SH-SY5Y (cell line): Measurements from ENCODE around the gene ARHGAP40.

Source experiments
- GATA2 ChIP-seq: IDR thresholded peaks from 2 replicates; pipeline ENCODE4 v1.6.1; 2011; ENCODE audit warnings: mild to moderate bottlenecking, low read depth, low read length
- GATA3 ChIP-seq: IDR thresholded peaks from 2 replicates; pipeline ENCODE4 v1.6.1; 2011; ENCODE audit warnings: low read depth, mild to moderate bottlenecking, low read length, moderate library complexity

ARHGAP40 gene

GRCh38 chr20:38581013-38581412, 20.6 kb upstream of the ARHGAP40 start, which contains the start of gene ADIG:
ADIG (plus strand) TSS chr20:38581197; CDS start chr20:38581251, 54 bp downstream.
- TF ChIP-seq GATA2 (no peak), GATA3 (no peak)

- TF ChIP-seq GATA3 = no peak
- TF ChIP-seq GATA2 = no peak
These were observed 19.7 kb upstream of the ARHGAP40 start for GRCh38 chr20:38581830-38582358.

GRCh38 chr20:38583306-38583705, 18.3 kb upstream of the ARHGAP40 start:
- TF ChIP-seq GATA2 (no peak), GATA3 (no peak)

- TF ChIP-seq GATA2 = no peak
- TF ChIP-seq GATA3 = no peak
These were observed 17.4 kb upstream of the ARHGAP40 start for GRCh38 chr20:38584099-38584763.

- no peak for TF ChIP-seq GATA2
These were observed 16.0 kb upstream of the ARHGAP40 start for GRCh38 chr20:38585404-38586180.

- TF ChIP-seq GATA3 = no peak
- no peak for TF ChIP-seq GATA2
These were observed 15.5 kb upstream of the ARHGAP40 start for GRCh38 chr20:38586181-38586525.

- TF ChIP-seq GATA2 (no peak), GATA3 (no peak)
These were observed 13.3 kb upstream of the ARHGAP40 start for GRCh38 chr20:38588303-38588702.

- TF ChIP-seq GATA2 (no peak), GATA3 (no peak)
These were observed 12.3 kb upstream of the ARHGAP40 start for GRCh38 chr20:38589351-38589750.

GRCh38 chr20:38589967-38590675, 11.5 kb upstream of the ARHGAP40 start:
- TF ChIP-seq GATA3 (no peak), GATA2 (no peak)

- TF ChIP-seq GATA2 = no peak
- TF ChIP-seq GATA3 = no peak
These were observed 10.7 kb upstream of the ARHGAP40 start for GRCh38 chr20:38590676-38591473.

- TF ChIP-seq GATA2 (no peak), GATA3 (no peak)
These were observed 9.9 kb upstream of the ARHGAP40 start for GRCh38 chr20:38591474-38592410.

GRCh38 chr20:38599410-38599882, 2.2 kb upstream of the ARHGAP40 start:
- TF ChIP-seq GATA2 (no peak), GATA3 (no peak)

GRCh38 chr20:38600057-38600456, 1.6 kb upstream of the ARHGAP40 start:
- TF ChIP-seq GATA3 (no peak), GATA2 (no peak)
